Measurements from ENCODE around the gene HIGD1B.

DNA sequence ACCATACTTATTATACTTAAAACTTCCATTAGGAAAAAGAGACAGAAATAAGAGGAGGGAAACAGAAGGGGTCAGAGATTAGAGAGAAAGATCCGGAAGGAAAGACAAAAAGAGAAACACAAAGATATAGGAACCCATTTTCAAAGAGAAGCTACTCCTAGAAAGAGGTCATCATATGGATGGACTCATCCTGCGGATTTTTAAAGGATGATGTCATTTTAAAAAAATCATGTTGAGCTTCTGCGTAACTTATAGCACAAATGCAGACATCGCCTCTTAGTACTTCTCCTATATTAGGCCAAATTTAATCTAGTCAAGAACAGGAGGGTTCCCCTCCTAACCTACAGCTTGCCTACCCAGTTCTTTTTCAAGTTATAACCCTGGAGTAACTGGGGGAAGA, 33.5 kb downstream of the HIGD1B start:
- no peak for TF ChIP-seq POLR2A (IDR thresholded peaks at IDR 0.05)
- TF ChIP-seq, protein P1, sequence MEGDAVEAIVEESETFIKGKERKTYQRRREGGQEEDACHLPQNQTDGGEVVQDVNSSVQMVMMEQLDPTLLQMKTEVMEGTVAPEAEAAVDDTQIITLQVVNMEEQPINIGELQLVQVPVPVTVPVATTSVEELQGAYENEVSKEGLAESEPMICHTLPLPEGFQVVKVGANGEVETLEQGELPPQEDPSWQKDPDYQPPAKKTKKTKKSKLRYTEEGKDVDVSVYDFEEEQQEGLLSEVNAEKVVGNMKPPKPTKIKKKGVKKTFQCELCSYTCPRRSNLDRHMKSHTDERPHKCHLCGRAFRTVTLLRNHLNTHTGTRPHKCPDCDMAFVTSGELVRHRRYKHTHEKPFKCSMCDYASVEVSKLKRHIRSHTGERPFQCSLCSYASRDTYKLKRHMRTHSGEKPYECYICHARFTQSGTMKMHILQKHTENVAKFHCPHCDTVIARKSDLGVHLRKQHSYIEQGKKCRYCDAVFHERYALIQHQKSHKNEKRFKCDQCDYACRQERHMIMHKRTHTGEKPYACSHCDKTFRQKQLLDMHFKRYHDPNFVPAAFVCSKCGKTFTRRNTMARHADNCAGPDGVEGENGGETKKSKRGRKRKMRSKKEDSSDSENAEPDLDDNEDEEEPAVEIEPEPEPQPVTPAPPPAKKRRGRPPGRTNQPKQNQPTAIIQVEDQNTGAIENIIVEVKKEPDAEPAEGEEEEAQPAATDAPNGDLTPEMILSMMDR (IDR thresholded peaks at IDR 0.05) = no peak
- no peak for TF ChIP-seq POLR2AphosphoS5 (IDR thresholded peaks at IDR 0.05)
- TF ChIP-seq EP300 (IDR thresholded peaks at IDR 0.05; ENCODE audit: low read depth) = no peak
